Measurements from ENCODE around the gene TYW1B.
"Not testable (repeated sequence)": the region's sequence is repeated elsewhere in the genome, so short reads cannot be mapped to it uniquely, and the experiment has no call there.

Gene TYW1B

GRCh38 chr7:72751378-72751777, 76.6 kb downstream of the TYW1B start:
- no peak for DNase-seq

- not testable (repeated sequence) for DNase-seq
These were observed 79.4 kb downstream of the TYW1B start for GRCh38 chr7:72748649-72749048.

- not testable (repeated sequence) for DNase-seq
These were observed 83.6 kb downstream of the TYW1B start for GRCh38 chr7:72744244-72744926.

GRCh38 chr7:72743801-72744200, 84.2 kb downstream of the TYW1B start:
- not testable (repeated sequence) for DNase-seq

GRCh38 chr7:72739716-72740115, 88.3 kb downstream of the TYW1B start:
- DNase-seq = not testable (repeated sequence)

GRCh38 chr7:72735855-72736254, 92.1 kb downstream of the TYW1B start:
- DNase-seq = not testable (repeated sequence)

- DNase-seq = not testable (repeated sequence)
These were observed 97.2 kb downstream of the TYW1B start for GRCh38 chr7:72730815-72731214.

- not testable (repeated sequence) for DNase-seq
These were observed 97.6 kb downstream of the TYW1B start for GRCh38 chr7:72730384-72730783.

- DNase-seq = not testable (repeated sequence)
These were observed 98.9 kb downstream of the TYW1B start for GRCh38 chr7:72729130-72729529.

GRCh38 chr7:72722694-72723093, 105.3 kb downstream of the TYW1B start:
- DNase-seq = not testable (repeated sequence)

- not testable (repeated sequence) for DNase-seq
These were observed 107.1 kb downstream of the TYW1B start for GRCh38 chr7:72720890-72721289.

- not testable (repeated sequence) for DNase-seq
These were observed 110.7 kb downstream of the TYW1B start for GRCh38 chr7:72717252-72717774.

GRCh38 chr7:72711927-72712326, 116.1 kb downstream of the TYW1B start:
- DNase-seq = not testable (repeated sequence)

GRCh38 chr7:72710983-72711382, 117.0 kb downstream of the TYW1B start:
- DNase-seq = no peak

- DNase-seq = no peak
These were observed 118.1 kb downstream of the TYW1B start for GRCh38 chr7:72709909-72710308.

GRCh38 chr7:72708371-72709050, 119.5 kb downstream of the TYW1B start:
- not testable (repeated sequence) for DNase-seq

- no peak for DNase-seq
These were observed 121.5 kb downstream of the TYW1B start for GRCh38 chr7:72706521-72706920.

- DNase-seq = not testable (repeated sequence)
These were observed 122.3 kb downstream of the TYW1B start for GRCh38 chr7:72705693-72706092.

GRCh38 chr7:72704894-72705293, 123.1 kb downstream of the TYW1B start:
- no peak for DNase-seq

GRCh38 chr7:72700548-72700947, 127.5 kb downstream of the TYW1B start:
- not testable (repeated sequence) for DNase-seq

- not testable (repeated sequence) for DNase-seq
These were observed 130.9 kb downstream of the TYW1B start for GRCh38 chr7:72697066-72697465.

GRCh38 chr7:72696643-72697042, 131.4 kb downstream of the TYW1B start:
- not testable (repeated sequence) for DNase-seq

- not testable (repeated sequence) for DNase-seq
These were observed 132.5 kb downstream of the TYW1B start for GRCh38 chr7:72695482-72695881.

- DNase-seq = not testable (repeated sequence)
These were observed 136.6 kb downstream of the TYW1B start for GRCh38 chr7:72691442-72691841.
